ENCODE data around the gene UBXN6. TPM values are rescaled to one million over a fixed set of nuclear protein-coding genes. Genes with fewer than 3 reads are reported as not detected.

The UBXN6 gene
- total RNA-seq, 2 experiments from 2014 or later, result 54.5 to 58.4 TPM

DNA sequence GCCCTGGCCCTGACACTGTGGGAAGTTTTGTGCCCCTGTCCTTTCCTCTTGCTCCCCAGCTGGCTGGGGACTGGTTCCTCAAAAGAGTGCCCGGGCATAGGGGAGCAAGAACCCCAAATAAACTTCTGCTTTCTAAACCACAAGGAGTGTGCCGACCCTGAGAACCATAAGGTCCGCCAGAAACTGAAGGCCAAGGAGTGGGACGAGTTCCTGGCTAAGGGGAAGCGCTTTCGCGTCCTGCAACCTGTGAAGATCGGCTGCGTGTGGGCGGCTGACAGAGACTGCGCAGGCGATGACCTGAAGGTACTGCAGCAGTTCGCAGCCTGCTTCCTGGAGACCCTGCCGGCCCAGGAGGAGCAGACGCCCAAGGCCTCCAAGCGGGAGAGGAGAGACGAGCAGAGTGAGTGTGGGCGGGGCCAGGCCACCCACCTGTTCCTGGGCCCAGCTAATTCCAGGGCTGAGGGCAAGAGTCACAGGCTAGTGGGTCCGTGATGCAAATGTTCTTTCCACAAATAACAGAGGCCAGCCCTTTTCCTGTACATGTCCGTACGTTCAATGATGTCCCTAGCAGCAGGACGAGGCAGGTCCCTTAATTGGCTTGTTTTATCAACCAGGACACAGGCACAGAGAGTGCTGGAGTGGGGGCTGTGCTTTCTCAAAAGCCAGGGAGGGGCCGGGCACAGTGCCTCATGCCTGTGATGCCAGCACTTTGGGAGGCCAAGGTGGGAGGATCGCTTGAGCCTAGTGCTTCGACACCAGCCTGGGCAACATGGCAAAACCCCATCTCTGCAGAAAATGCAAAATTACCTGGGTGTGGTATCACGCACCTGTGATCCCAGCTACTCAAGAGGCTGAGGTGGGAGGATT, 25.6 kb downstream of the UBXN6 start:
- no peak overlapping the region for H3K27ac Mint-ChIP-seq
- no peak overlapping the region for H3K4me3 Mint-ChIP-seq
- ChIA-PET CTCF (no interaction called here), POLR2A (no interaction called here)
- Histone ChIP-seq H3K27ac (ENCODE audit: low read depth in 1 of 2, low read length in 2 of 2) (no peak overlapping the region), H3K4me3 (ENCODE audit: low read length) (no peak overlapping the region), H3K27me3 (ENCODE audit: control insufficient read depth in 1 of 2, insufficient read depth in 2 of 2, low read length in 2 of 2) (no peaks in the 10 kb centered on the region), H3K36me3 (ENCODE audit: insufficient read depth, low read length) (peaks cover 27% of the 10 kb centered on the region), H3K4me1 (ENCODE audit: insufficient read depth, low read length) (no peaks in the 10 kb centered on the region), H3K9me3 (ENCODE audit: control insufficient read depth in 1 of 2, insufficient read depth in 1 of 2, low read length in 2 of 2) (no peaks in the 10 kb centered on the region)
- DNase-seq (peak in 3 of 14 experiments; percentile 26 to 59 (median 54)), ATAC-seq (ENCODE audit: poor library complexity) (no peak)
- TF ChIP-seq, protein P1, sequence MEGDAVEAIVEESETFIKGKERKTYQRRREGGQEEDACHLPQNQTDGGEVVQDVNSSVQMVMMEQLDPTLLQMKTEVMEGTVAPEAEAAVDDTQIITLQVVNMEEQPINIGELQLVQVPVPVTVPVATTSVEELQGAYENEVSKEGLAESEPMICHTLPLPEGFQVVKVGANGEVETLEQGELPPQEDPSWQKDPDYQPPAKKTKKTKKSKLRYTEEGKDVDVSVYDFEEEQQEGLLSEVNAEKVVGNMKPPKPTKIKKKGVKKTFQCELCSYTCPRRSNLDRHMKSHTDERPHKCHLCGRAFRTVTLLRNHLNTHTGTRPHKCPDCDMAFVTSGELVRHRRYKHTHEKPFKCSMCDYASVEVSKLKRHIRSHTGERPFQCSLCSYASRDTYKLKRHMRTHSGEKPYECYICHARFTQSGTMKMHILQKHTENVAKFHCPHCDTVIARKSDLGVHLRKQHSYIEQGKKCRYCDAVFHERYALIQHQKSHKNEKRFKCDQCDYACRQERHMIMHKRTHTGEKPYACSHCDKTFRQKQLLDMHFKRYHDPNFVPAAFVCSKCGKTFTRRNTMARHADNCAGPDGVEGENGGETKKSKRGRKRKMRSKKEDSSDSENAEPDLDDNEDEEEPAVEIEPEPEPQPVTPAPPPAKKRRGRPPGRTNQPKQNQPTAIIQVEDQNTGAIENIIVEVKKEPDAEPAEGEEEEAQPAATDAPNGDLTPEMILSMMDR (IDR thresholded peaks at IDR 0.05), result no peak
- H3K27me3 Mint-ChIP-seq, result no peaks in the 10 kb centered on the region
- H3K4me1 Mint-ChIP-seq (ENCODE audit: low read depth), result no peaks in the 10 kb centered on the region
- intact Hi-C loops (cut with DNase I, micrococcal nuclease), result no loop called here
- H3K36me3 Mint-ChIP-seq (ENCODE audit: low read depth), result peaks cover 33% of the 10 kb centered on the region
- no peaks in the 10 kb centered on the region for H3K9me3 Mint-ChIP-seq

DNA sequence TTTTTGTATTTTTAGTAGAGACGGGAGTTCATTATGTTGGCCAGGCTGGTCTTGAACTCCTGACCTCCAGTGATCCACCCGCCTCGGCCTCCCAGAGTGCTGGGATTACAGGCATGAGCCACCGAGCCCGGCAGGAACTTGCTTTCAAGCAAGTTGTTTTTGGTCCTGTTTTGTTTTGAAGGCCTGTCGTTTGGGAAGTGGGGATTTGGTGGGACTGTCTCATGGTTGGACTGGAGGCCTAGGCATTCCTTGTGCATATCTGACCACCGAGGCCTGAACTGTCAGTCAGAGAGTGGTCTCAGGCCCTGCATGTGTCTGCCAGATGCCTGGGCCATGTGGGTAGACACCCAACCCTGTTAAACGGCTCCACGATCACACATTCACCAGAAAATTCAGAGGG, 26.3 kb downstream of the UBXN6 start:
- Mint-ChIP-seq H3K4me1 (ENCODE audit: low read depth) (no peaks in the 10 kb centered on the region), H3K9me3 (no peaks in the 10 kb centered on the region), H3K27me3 (no peaks in the 10 kb centered on the region), H3K36me3 (ENCODE audit: low read depth) (peaks cover 33% of the 10 kb centered on the region), H3K4me3 (no peak overlapping the region), H3K27ac (no peak overlapping the region)
- Histone ChIP-seq H3K36me3 (ENCODE audit: insufficient read depth, low read length) (peaks cover 27% of the 10 kb centered on the region), H3K4me1 (ENCODE audit: insufficient read depth, low read length) (no peaks in the 10 kb centered on the region), H3K4me3 (ENCODE audit: low read length) (no peak overlapping the region), H3K9me3 (ENCODE audit: control insufficient read depth in 1 of 2, insufficient read depth in 1 of 2, low read length in 2 of 2) (no peaks in the 10 kb centered on the region), H3K27me3 (ENCODE audit: control insufficient read depth in 1 of 2, insufficient read depth in 2 of 2, low read length in 2 of 2) (no peaks in the 10 kb centered on the region), H3K27ac (ENCODE audit: low read depth in 1 of 2, low read length in 2 of 2) (no peak overlapping the region)
- intact Hi-C loops (cut with DNase I, micrococcal nuclease), result no loop called here
- ChIA-PET CTCF (no interaction called here), POLR2A (no interaction called here)
- TF ChIP-seq, protein P1 (IDR thresholded peaks at IDR 0.05), result no peak
- no peak for ATAC-seq (ENCODE audit: poor library complexity)
- no peak for DNase-seq

DNA sequence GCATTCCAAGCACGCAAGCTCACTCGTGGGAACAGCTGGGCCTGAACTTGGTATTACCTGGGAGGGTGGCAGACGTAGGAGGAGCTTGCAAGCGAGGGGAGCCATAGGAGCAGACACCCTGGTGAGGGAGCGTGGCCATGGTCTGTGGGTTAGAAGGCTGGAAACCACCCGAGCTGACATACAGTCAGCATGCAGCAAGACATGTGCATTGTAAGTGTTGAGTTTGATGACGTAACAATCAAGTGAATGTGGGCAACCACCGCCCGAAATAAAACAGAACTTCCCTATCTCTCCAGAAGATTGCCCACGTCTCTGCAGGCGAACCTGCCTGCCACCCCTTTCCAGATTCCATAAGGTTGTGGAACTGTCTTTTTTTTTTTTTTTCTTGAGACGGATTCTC, 26.8 kb downstream of the UBXN6 start:
- Histone ChIP-seq H3K36me3 (ENCODE audit: insufficient read depth, low read length) (peaks cover 25% of the 10 kb centered on the region), H3K4me3 (ENCODE audit: low read length) (no peak overlapping the region), H3K4me1 (ENCODE audit: insufficient read depth, low read length) (no peaks in the 10 kb centered on the region), H3K27ac (ENCODE audit: low read depth in 1 of 2, low read length in 2 of 2) (no peak overlapping the region), H3K9me3 (ENCODE audit: control insufficient read depth in 1 of 2, insufficient read depth in 1 of 2, low read length in 2 of 2) (no peaks in the 10 kb centered on the region), H3K27me3 (ENCODE audit: control insufficient read depth in 1 of 2, insufficient read depth in 2 of 2, low read length in 2 of 2) (no peaks in the 10 kb centered on the region)
- TF ChIP-seq, protein P1 (IDR thresholded peaks at IDR 0.05), result no peak
- intact Hi-C loops (cut with DNase I, micrococcal nuclease), result no loop called here
- Mint-ChIP-seq H3K27me3 (no peaks in the 10 kb centered on the region), H3K4me1 (ENCODE audit: low read depth) (no peaks in the 10 kb centered on the region), H3K27ac (no peak overlapping the region), H3K9me3 (no peaks in the 10 kb centered on the region), H3K4me3 (no peak overlapping the region), H3K36me3 (ENCODE audit: low read depth) (peaks cover 34% of the 10 kb centered on the region)
- DNase-seq (peak in 3 of 14 experiments; percentile 28 to 72 (median 66)), ATAC-seq (ENCODE audit: poor library complexity) (no peak)
- ChIA-PET CTCF (no interaction called here), POLR2A (no interaction called here)
